T-helper 2 cell treated with Interferon-gamma antibody and Interleukin-4, amounts not matched to agents 5 μg/mL and 100 μg/mL, for 36 hours (primary cell): ENCODE measurements around the gene TOR1AIP1.

ENCODE experiments used
- DNase-seq: peaks from one replicate; pipeline ENCODE4 v3.0.0; 2021; ENCODE audit warnings: low spot score
- H3K27ac Mint-ChIP-seq: one replicate; pipeline ENCODE4 v1.8.0; 2021; ENCODE audit warnings: mild to moderate bottlenecking, mixed read lengths
- H3K27me3 Mint-ChIP-seq: one replicate; pipeline ENCODE4 v1.8.0; 2021; ENCODE audit warnings: low read depth, mixed read lengths
- H3K36me3 Mint-ChIP-seq: one replicate; pipeline ENCODE4 v1.8.0; 2021; ENCODE audit warnings: low read depth, mixed read lengths
- H3K4me1 Mint-ChIP-seq: one replicate; pipeline ENCODE4 v1.8.0; 2021; ENCODE audit warnings: low read depth, mixed read lengths
- H3K4me3 Mint-ChIP-seq: one replicate; pipeline ENCODE4 v1.8.0; 2022; ENCODE audit warnings: mild to moderate bottlenecking, moderate library complexity, mixed read lengths
- H3K9me3 Mint-ChIP-seq: one replicate; pipeline ENCODE4 v1.8.0; 2021; ENCODE audit warnings: mixed read lengths

TOR1AIP1 gene

DNA sequence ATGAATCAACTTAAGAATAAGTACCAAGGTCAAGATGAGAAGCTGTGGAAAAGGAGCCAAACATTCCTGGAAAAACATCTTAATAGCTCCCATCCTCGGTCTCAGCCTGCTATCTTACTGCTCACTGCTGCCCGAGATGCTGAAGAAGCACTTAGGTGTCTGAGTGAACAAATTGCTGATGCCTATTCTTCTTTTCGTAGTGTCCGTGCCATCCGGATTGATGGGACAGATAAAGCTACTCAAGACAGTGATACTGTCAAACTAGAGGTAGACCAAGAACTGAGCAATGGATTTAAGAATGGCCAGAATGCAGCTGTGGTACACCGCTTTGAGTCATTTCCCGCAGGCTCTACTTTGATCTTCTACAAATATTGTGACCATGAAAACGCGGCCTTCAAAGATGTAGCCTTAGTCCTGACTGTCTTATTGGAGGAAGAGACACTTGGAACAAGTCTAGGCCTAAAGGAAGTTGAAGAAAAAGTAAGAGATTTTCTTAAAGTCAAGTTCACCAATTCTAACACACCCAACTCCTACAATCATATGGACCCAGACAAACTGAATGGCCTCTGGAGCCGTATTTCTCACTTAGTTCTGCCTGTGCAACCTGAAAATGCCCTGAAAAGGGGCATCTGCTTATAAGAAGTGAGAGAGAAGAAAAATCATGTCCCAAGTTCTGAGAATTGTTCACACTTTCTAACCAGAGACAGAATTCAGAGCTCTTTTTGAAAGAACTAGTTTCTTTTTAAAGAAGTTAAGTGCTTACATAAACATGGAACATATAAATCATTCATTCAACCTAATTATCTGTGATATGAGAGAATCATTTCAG is 35.7 kb downstream of the TOR1AIP1 start:
- no peaks in the 10 kb centered on the region for H3K4me1 Mint-ChIP-seq
- H3K36me3 Mint-ChIP-seq, result peaks cover 48% of the 10 kb centered on the region
- H3K4me3 Mint-ChIP-seq, result no peak overlapping the region
- H3K27me3 Mint-ChIP-seq, result no peaks in the 10 kb centered on the region
- H3K9me3 Mint-ChIP-seq, result no peaks in the 10 kb centered on the region
- H3K27ac Mint-ChIP-seq, result no peak overlapping the region
- DNase-seq, result no peak

DNA sequence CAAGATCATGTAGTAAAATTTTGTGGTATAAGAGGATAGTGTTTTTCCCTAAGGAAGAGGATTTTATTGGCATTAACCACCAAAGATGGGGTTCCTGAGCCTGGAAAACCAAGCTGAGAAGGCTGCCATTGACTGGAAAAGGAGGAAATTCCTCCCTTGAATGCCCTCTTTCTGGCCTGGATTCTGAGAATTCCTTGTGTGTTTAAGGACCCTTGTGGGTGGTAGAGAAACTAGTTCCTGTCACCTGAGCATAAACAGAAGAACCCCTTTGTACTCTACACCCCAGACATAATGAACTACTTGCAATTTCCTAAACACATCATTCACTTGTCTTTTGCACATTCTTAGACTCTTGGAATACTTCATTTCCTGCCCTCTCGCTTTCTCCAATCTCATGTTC is 39.4 kb downstream of the TOR1AIP1 start:
- Mint-ChIP-seq H3K27ac (no peak overlapping the region), H3K27me3 (no peaks in the 10 kb centered on the region), H3K9me3 (no peaks in the 10 kb centered on the region), H3K36me3 (peaks cover 32% of the 10 kb centered on the region), H3K4me1 (no peaks in the 10 kb centered on the region), H3K4me3 (no peak overlapping the region)
- no peak for DNase-seq

GRCh38 chr1:179921981-179922872 is 40.1 kb downstream of the TOR1AIP1 start:
- H3K27ac Mint-ChIP-seq, result no peak overlapping the region
- H3K4me3 Mint-ChIP-seq, result no peak overlapping the region
- no peaks in the 10 kb centered on the region for H3K27me3 Mint-ChIP-seq
- DNase-seq, result no peak
- H3K36me3 Mint-ChIP-seq, result peaks cover 32% of the 10 kb centered on the region
- no peaks in the 10 kb centered on the region for H3K4me1 Mint-ChIP-seq
- no peaks in the 10 kb centered on the region for H3K9me3 Mint-ChIP-seq

DNA sequence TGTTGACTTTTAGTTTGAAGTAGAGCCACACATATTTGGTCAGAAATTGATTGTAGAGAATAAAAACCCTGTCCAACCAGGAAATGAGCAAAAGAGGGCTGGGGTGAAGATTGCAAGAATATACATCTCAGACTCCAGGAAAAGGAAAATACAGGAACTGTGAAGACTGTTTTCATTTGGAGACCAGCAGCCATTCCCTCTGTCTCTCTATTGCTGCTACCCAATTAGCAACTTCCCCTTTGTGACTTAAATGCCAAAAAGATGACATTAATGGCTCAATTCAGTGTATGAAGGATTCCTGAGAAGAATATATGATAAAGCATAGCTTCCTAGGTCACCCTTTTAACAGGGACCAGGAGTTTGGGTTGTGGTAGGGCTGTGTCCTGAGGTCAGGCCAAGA is 40.9 kb downstream of the TOR1AIP1 start:
- H3K9me3 Mint-ChIP-seq, result no peaks in the 10 kb centered on the region
- no peak overlapping the region for H3K4me3 Mint-ChIP-seq
- no peaks in the 10 kb centered on the region for H3K4me1 Mint-ChIP-seq
- H3K27ac Mint-ChIP-seq, result no peak overlapping the region
- no peaks in the 10 kb centered on the region for H3K27me3 Mint-ChIP-seq
- H3K36me3 Mint-ChIP-seq, result peaks cover 24% of the 10 kb centered on the region
- no peak for DNase-seq

DNA sequence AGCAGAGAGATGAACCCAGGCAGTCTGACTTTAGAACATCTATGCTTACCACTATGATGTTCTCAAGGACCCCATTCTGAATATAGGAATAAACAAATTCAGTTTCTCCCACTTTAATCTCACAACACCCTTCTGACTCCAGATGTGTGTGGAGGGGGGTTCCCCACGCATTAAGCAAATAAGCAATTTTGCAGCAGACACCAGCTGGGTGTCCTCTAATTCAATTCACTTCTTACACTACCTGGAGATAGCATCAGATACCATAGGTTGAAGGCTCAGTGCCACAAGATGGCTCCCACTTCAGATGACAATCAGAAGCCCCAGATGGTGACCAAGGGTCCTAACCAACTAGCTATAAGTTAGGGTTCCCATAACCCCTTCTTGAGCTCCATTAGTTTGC is 42.2 kb downstream of the TOR1AIP1 start:
- Mint-ChIP-seq H3K36me3 (peaks cover 17% of the 10 kb centered on the region), H3K27me3 (no peaks in the 10 kb centered on the region)

DNA sequence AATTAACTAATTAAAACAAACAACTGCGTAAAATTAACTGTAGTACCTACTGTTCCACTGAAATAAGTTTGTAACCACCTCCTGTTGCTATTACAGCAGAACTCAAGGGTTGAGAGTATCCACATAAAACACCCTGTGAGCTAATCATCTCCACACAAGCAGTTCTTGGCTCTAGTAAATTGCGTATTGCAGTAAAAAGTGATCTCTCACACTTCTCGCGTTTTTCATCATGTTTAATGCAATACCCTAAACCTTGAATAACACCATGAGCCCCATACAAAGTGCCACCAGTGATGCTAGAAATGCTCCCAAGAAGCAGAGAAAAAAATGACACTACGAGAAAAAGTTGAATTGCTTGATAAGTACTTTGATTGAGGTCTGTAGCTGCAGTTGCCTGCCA is 43.2 kb downstream of the TOR1AIP1 start:
- no peak overlapping the region for H3K27ac Mint-ChIP-seq
- no peaks in the 10 kb centered on the region for H3K4me1 Mint-ChIP-seq
- H3K27me3 Mint-ChIP-seq, result peaks cover 4% of the 10 kb centered on the region
- H3K36me3 Mint-ChIP-seq, result peaks cover 9% of the 10 kb centered on the region
- H3K4me3 Mint-ChIP-seq, result no peak overlapping the region
- no peak for DNase-seq
- no peaks in the 10 kb centered on the region for H3K9me3 Mint-ChIP-seq

More for the DNA sequence above, 42.2 kb downstream of the TOR1AIP1 start:
- Mint-ChIP-seq H3K4me3 (no peak overlapping the region), H3K27ac (no peak overlapping the region), H3K9me3 (no peaks in the 10 kb centered on the region), H3K4me1 (no peaks in the 10 kb centered on the region)
- no peak for DNase-seq

GRCh38 chr1:179925922-179926849 is 44.1 kb downstream of the TOR1AIP1 start:
- DNase-seq, result no peak
- no peak overlapping the region for H3K27ac Mint-ChIP-seq
- H3K9me3 Mint-ChIP-seq, result no peaks in the 10 kb centered on the region
- H3K4me3 Mint-ChIP-seq, result no peak overlapping the region
- peaks cover 6% of the 10 kb centered on the region for H3K36me3 Mint-ChIP-seq
- peaks cover 3% of the 10 kb centered on the region for H3K4me1 Mint-ChIP-seq
- peaks cover 8% of the 10 kb centered on the region for H3K27me3 Mint-ChIP-seq

DNA sequence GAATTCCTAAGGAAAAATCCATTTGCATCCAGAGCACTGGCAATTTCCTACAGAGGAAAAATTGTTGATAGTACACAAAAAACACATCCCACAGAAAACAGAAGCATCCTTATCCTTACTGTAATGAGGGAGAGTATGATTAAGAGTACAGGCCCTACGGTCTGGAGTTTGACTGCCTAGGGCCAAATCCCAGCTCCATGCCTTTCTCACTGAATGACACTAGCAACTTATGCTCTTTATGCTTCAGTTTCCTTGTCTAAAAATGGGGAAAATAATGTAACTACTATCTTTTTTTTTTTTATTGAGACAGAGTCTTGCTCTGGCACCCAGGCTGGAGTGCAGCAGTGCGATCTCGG is 44.7 kb downstream of the TOR1AIP1 start:
- H3K4me3 Mint-ChIP-seq, result no peak overlapping the region
- no peak overlapping the region for H3K27ac Mint-ChIP-seq
- peaks cover under 1% of the 10 kb centered on the region for H3K36me3 Mint-ChIP-seq
- peaks cover 3% of the 10 kb centered on the region for H3K4me1 Mint-ChIP-seq
- DNase-seq, result no peak
- peaks cover 8% of the 10 kb centered on the region for H3K27me3 Mint-ChIP-seq
- no peaks in the 10 kb centered on the region for H3K9me3 Mint-ChIP-seq

- DNase-seq, result no peak
- Mint-ChIP-seq H3K4me3 (no peak overlapping the region), H3K27ac (no peak overlapping the region), H3K9me3 (no peaks in the 10 kb centered on the region), H3K27me3 (peaks cover 20% of the 10 kb centered on the region), H3K4me1 (peaks cover 3% of the 10 kb centered on the region), H3K36me3 (no peaks in the 10 kb centered on the region)
These were observed 48.1 kb downstream of the TOR1AIP1 start for GRCh38 chr1:179929955-179930798.

DNA sequence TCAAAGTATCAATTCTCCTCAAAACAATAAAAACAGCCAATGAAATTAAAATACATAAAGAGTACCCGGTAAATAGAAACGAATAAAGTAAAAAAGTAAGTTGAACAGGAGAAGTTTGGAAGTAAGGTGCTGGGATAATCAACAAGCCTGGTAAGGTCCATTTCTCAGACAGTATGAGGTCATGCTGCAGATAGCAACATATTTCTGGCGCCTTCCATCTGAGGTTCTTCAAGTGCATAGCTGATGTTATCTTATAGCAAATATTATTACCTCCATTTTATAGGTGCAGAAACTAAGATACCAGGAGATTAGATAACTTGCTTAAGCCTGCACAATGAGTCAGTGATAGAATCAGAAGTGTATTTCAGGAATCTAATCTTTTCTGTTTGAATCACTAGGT is 48.8 kb downstream of the TOR1AIP1 start:
- no peaks in the 10 kb centered on the region for H3K9me3 Mint-ChIP-seq
- no peak overlapping the region for H3K27ac Mint-ChIP-seq
- no peaks in the 10 kb centered on the region for H3K36me3 Mint-ChIP-seq
- H3K4me1 Mint-ChIP-seq, result peaks cover 3% of the 10 kb centered on the region
- peaks cover 24% of the 10 kb centered on the region for H3K27me3 Mint-ChIP-seq
- H3K4me3 Mint-ChIP-seq, result no peak overlapping the region
- no peak for DNase-seq

DNA sequence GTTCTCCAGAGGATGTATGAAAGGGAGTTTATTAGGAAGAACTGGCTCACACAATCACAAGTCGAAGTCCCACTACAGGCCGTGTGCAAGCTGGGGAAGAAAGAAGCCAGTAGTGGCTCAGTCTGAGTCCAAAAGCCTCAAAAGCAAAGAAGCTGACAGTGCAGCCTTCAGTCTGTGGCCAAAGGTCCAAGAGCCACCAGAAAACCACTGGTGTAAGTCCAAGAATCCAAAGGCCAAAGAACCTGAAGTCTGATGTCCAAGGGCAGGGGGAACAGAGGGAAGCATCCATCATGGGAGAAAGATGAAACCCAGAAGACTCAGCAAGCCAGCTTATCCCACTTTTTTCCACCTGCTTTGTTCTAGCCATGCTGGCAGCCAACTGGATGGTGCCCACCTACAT is 51.1 kb downstream of the TOR1AIP1 start:
- Mint-ChIP-seq H3K4me3 (no peak overlapping the region), H3K36me3 (no peaks in the 10 kb centered on the region), H3K9me3 (no peaks in the 10 kb centered on the region), H3K27ac (no peak overlapping the region), H3K4me1 (peaks cover 3% of the 10 kb centered on the region), H3K27me3 (peaks cover 36% of the 10 kb centered on the region)
- no peak for DNase-seq

DNA sequence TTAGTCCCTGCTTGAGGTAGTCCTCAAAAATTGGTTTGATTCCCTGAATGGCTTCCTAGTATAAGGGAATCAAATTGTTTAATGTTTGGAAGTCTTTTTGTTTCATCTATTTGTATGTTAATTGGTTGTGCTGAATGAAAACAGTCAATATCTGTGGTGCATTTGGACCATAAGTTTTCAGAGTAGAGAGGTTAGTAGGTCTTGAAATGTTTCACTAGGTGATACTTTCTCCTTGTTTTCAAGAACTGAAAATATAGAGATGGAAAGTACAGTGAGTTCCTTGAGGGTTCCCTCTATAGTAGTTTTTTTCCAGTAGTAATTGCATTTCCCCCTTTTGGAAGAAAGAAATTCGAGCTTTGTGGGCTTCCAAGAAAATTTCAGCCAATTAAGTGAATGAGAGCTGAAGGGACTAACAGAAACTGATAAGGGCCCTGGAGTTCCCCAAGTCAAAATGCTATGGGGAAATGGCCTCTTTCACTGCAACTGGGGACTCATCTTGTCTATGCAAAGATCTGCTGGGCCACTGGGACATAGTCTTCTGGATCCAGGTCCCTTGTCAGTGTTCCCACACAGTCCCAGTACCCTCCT is 53.9 kb downstream of the TOR1AIP1 start:
- Mint-ChIP-seq H3K4me1 (no peaks in the 10 kb centered on the region), H3K27me3 (peaks cover 43% of the 10 kb centered on the region), H3K36me3 (no peaks in the 10 kb centered on the region), H3K4me3 (no peak overlapping the region), H3K9me3 (no peaks in the 10 kb centered on the region), H3K27ac (no peak overlapping the region)
- no peak for DNase-seq
